GM12878 (cell line): ENCODE data around the gene EFNA3. TPM values are rescaled to one million over a fixed set of nuclear protein-coding genes. Genes with fewer than 3 reads are reported as not detected.

Experiments
- ATAC-seq: fragments of 200-7000 bp; cut with Tn5 transposase; 3 replicates; pipeline ENCODE4 v1.9.1; 2020; ENCODE audit warnings: mild to moderate bottlenecking, moderate library complexity
- BruUV-seq: library from RNA; stranded (reverse); fragments of 400-500 nt; replicated peaks from 2 replicates; lab custom pipeline; 2021; lab: Mats Ljungman, UMichigan
- CTCF ChIA-PET: fragments of 300-600 bp; sonication (Branson Sonifier 250); formaldehyde crosslinking; extraction: SDS; loops from one replicate; lab custom pipeline; 2021; ENCODE audit warnings: inconsistent platforms; lab: Yijun Ruan, JAX
- POLR2A ChIA-PET: fragments of 350-600 bp; formaldehyde crosslinking; extraction: SDS; loops from one replicate; lab custom pipeline; 2021; ENCODE audit warnings: inconsistent platforms; lab: Charles Lee
- RAD21 ChIA-PET: fragments of 300-600 bp; sonication (Branson Sonifier 250); formaldehyde crosslinking; loops from one replicate; lab custom pipeline; 2023; ENCODE audit warnings: antibody characterized with exemption; ENCODE audit not compliant: unreplicated experiment; lab: Charles Lee
- SMC1A ChIA-PET: fragments of 300-600 bp; sonication (Branson Sonifier 250); formaldehyde crosslinking; loops from one replicate; lab custom pipeline; 2023; ENCODE audit not compliant: unreplicated experiment, uncharacterized antibody; lab: Charles Lee
- DNase-seq: peaks from one replicate; pipeline ENCODE4 v3.0.0-alpha.2; 2011; ENCODE audit warnings: low read depth, low spot score
- FAIRE-seq: peaks from 3 replicates; lab custom pipeline; 2011; peaks lifted over from hg19 to GRCh38; lab: Jason Lieb, UNC
- H2AFZ ChIP-seq: 2 replicates; pipeline ENCODE4 v1.6.0; 2011; ENCODE audit warnings: low read depth, low read length, control low read depth; ENCODE audit not compliant: control insufficient read depth
- H3K27ac ChIP-seq: 2 replicates; pipeline ENCODE4 v1.5.1; 2011; ENCODE audit warnings: control low read depth; ENCODE audit not compliant: control insufficient read depth, insufficient read depth
- H3K27me3 ChIP-seq, 2 experiments: replicated peaks in 1 of 2; 2 replicates each; pipeline versions ENCODE4 v1.6.0 to v1.6.1; 2011; ENCODE audit warnings: low read length in 1 of 2; ENCODE audit not compliant: control insufficient read depth in 2 of 2, insufficient read depth in 2 of 2
- H3K36me3 ChIP-seq, 2 experiments: 2 replicates each; pipeline ENCODE4 v1.5.1; 2011; ENCODE audit warnings: low read length in 1 of 2; ENCODE audit not compliant: control insufficient read depth in 2 of 2, insufficient read depth in 2 of 2
- H3K4me1 ChIP-seq: 2 replicates; pipeline ENCODE4 v1.6.1; 2011; ENCODE audit warnings: mild to moderate bottlenecking, low read length, moderate library complexity, mixed read lengths; ENCODE audit not compliant: control insufficient read depth, insufficient read depth
- H3K4me2 ChIP-seq: 2 replicates; pipeline ENCODE4 v1.6.0; 2011; ENCODE audit warnings: control low read depth; ENCODE audit not compliant: control insufficient read depth, insufficient read depth
- H3K4me3 ChIP-seq: fragments of 200-600 bp; sonication (generic); 2 replicates; pipeline ENCODE4 v1.5.1; 2016
- H3K79me2 ChIP-seq: 2 replicates; pipeline ENCODE4 v1.6.0; 2011; ENCODE audit warnings: low read length; ENCODE audit not compliant: control insufficient read depth, insufficient read depth
- H3K9ac ChIP-seq: 2 replicates; pipeline ENCODE4 v1.8.0; 2011; ENCODE audit warnings: low read length, control low read depth, mixed read lengths; ENCODE audit not compliant: control insufficient read depth, insufficient read depth
- H3K9me3 ChIP-seq: replicated peaks from 3 replicates; pipeline ENCODE4 v1.5.1; 2011; ENCODE audit warnings: mild to moderate bottlenecking, low read length; ENCODE audit not compliant: control insufficient read depth, insufficient read depth
- H4K20me1 ChIP-seq: 2 replicates; pipeline ENCODE4 v1.6.0; 2011; ENCODE audit not compliant: control insufficient read depth, insufficient read depth
- CBX3 ChIP-seq: fragments of 200-600 bp; sonication (generic); IDR thresholded peaks from 2 replicates; pipeline ENCODE4 v1.6.1; 2016; ENCODE audit warnings: low read depth, borderline replicate concordance
- WGBS: methylation state at CpG from one replicate; pipeline ENCODE4 v1.1.6; 2016; ENCODE audit warnings: low lambda C conversion rate; ENCODE audit not compliant: insufficient replicate concordance, insufficient coverage; ENCODE audit errors: missing lambda C conversion rate; 5-methylcytosine and 5-hydroxymethylcytosine counted together
- in situ Hi-C: fragments of 300-500 bp; cut with MboI; formaldehyde crosslinking; loops from 9 replicates; pipeline ENCODE4 v1.14.3; 2018; ENCODE audit warnings: mixed read lengths
- intact Hi-C: fragments of 100-400 bp; cut with micrococcal nuclease; formaldehyde crosslinking; loops from one replicate; pipeline ENCODE4 v1.14.2; 2022; ENCODE audit not compliant: unreplicated experiment
- polyA plus RNA-seq, 11 experiments: library from polyadenylated mRNA; depleted of rRNA in 4 of 11; unstranded in 6 of 11; stranded (reverse) in 5 of 11; fragments of >200 nt; fragmentation: Nextera tagmentation in 4 of 11; fragmentation: Illumina TruSeq in 1 of 11; extraction: Ambion mirVana in 4 of 11; extraction: Trizol in 1 of 11; gene quantifications; 1 replicate in 1 of 11; 2 replicates in 10 of 11; pipeline versions ENCODE4 v1.2.1 to v1.2.3, GENCODE V29; 2011 to 2016; ENCODE audit warnings: inconsistent platforms in 2 of 11, missing spikeins in 2 of 11, low read depth in 1 of 11
- total RNA-seq, 4 experiments: library from RNA; depleted of rRNA in 3 of 4; stranded (reverse); fragments of >200 nt in 3 of 4; fragmentation: Illumina TruSeq in 1 of 4; extraction: Trizol in 1 of 4; gene quantifications; 2 replicates each; pipeline versions ENCODE4 v1.2.1 to v1.2.3, GENCODE V29; 2013 to 2021
- TF ChIP-seq, protein P1 (sequence below): IDR thresholded peaks from 2 replicates; pipeline ENCODE4 v1.6.1; 2012; ENCODE audit warnings: low read depth, low read length, improper control_type of control experiment

The EFNA3 gene
- total and polyA plus RNA-seq, 10 of the 15 experiments (the other 5 are each of a cell fraction or from before 2014, with no cell fraction given): 0.08 to 5.4 (median 1.1) TPM

DNA sequence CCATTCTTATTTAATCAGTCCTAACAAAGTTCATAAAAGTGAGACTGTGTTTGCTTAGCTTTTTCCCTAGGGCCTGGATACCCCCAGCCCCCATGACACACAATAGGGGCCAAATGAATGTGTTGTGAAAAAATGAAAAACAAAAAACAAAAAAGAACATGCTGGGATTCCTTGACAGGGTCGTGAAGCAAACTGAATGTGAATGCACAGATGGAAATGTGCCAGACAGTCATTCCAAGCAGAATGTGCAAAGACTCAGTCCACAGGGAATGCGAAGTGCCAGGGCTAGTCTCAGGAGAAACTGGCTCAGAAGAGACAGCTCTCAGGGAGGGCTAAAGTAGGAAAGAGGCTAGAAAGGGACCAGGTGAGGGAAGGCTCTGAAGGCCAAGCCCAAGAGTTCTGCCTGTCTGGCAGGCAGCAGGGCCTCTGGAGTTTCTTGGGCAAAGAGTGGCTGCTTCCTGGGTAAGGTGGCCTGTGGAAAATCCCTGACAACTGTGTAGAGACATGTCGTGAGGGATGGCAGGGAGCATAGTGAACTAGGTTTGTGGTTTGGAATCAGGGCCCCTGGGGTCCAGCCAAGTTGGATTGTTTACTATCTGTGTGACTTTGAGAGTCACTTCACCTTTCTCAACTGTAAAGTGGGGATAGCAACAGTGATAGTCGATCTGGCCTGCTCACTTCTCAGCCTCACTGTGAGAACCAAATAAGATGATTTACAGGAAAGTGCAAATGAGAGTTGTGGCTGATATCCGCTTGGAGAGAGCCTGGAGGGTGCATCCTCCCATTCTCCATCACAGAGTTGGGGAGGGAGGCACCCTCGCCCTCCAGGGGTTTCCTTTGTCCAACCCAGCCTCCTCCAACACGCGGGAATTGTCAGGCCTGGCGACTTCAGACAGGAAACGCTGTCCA, 28.7 kb upstream of the EFNA3 start:
- H3K4me3 ChIP-seq: 0 out of 2 replicates have a peak overlapping the region, but pooled peaks have one; percentile 79
- WGBS: 20% methylated on average over 8 of the region's 10 CpGs
- peak overlapping the region; percentile 69 for H3K4me2 ChIP-seq
- CTCF ChIA-PET: interaction anchor here (1.0 to 3.7 kb wide), 11 partner anchors 8 to 490 kb away, joined by 3 to 27 read pairs (median 9); partner anchors contain the start of genes EFNA3, LENEP and PMVK
- POLR2A ChIA-PET: interaction anchor here (1.4 kb wide), 1 partner anchor 109 kb away, joined by 3 read pairs; no protein-coding TSS in a partner anchor
- FAIRE-seq (peak; percentile 62), DNase-seq (no peak), ATAC-seq (no peak)
- H3K4me1 ChIP-seq: peaks cover 13% of the 10 kb centered on the region
- H3K36me3 ChIP-seq: no peaks in the 10 kb centered on the region
- H3K27ac ChIP-seq: peak overlapping the region; percentile 15; the same call in 1 of the 2 replicates
- intact Hi-C loops: no loop called here
- RAD21 ChIA-PET: interaction anchor here (1.2 to 2.7 kb wide), 3 partner anchors 35 to 98 kb away, joined by 4 to 16 read pairs (median 5); no protein-coding TSS in a partner anchor
- no peaks in the 10 kb centered on the region for H4K20me1 ChIP-seq
- H3K9me3 ChIP-seq: no peaks in the 10 kb centered on the region
- no peaks in the 10 kb centered on the region for H3K27me3 ChIP-seq
- no TSS peak for BruUV-seq
- in situ Hi-C loops: no loop called here
- H3K79me2 ChIP-seq: no peaks in the 10 kb centered on the region; the same call in 1 of the 2 replicates
- peak overlapping the region; percentile 1; the same call in 1 of the 2 replicates for H3K9ac ChIP-seq
- SMC1A ChIA-PET: interaction anchor here (1.4 kb wide), 2 partner anchors 10 to 28 kb away, joined by 3 to 4 read pairs; no protein-coding TSS in a partner anchor
- peak overlapping the region; percentile 92 for H2AFZ ChIP-seq
- TF ChIP-seq CBX3: no peak
- TF ChIP-seq, protein P1, sequence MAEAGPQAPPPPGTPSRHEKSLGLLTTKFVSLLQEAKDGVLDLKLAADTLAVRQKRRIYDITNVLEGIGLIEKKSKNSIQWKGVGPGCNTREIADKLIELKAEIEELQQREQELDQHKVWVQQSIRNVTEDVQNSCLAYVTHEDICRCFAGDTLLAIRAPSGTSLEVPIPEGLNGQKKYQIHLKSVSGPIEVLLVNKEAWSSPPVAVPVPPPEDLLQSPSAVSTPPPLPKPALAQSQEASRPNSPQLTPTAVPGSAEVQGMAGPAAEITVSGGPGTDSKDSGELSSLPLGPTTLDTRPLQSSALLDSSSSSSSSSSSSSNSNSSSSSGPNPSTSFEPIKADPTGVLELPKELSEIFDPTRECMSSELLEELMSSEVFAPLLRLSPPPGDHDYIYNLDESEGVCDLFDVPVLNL: 0 out of 2 replicates have a peak, but pooled peaks have one; percentile 25
